BE2C (cell line): ENCODE results near the gene TMEM151A.
A peak's percentile ranks its signal among the peaks of the same experiment; 100 is the strongest.

ENCODE experiments used
- DNase-seq: peaks from one replicate; pipeline ENCODE4 v3.0.0-alpha.2; 2020
- H3K27me3 ChIP-seq: fragments of 250-450 bp; sonication (Bioruptor Pico); 2 replicates; pipeline ENCODE4 v1.5.1; 2020; ENCODE audit warnings: mild to moderate bottlenecking
- H3K36me3 ChIP-seq: fragments of 250-450 bp; sonication (Bioruptor Pico); 2 replicates; pipeline ENCODE4 v1.5.1; 2020; ENCODE audit warnings: mild to moderate bottlenecking
- H3K4me1 ChIP-seq: fragments of 250-450 bp; sonication (Bioruptor Pico); 2 replicates; pipeline ENCODE4 v1.5.1; 2020
- H3K4me3 ChIP-seq: 2 replicates; pipeline ENCODE4 v1.5.1; 2011; ENCODE audit warnings: low read depth, low read length
- H3K9me3 ChIP-seq: fragments of 250-450 bp; sonication (Bioruptor Pico); 2 replicates; pipeline ENCODE4 v1.5.1; 2020
- TF ChIP-seq, protein P1 (sequence below): IDR thresholded peaks from 2 replicates; pipeline ENCODE4 v1.5.1; 2012; ENCODE audit warnings: mild to moderate bottlenecking, low read depth, low read length

The TMEM151A gene

DNA sequence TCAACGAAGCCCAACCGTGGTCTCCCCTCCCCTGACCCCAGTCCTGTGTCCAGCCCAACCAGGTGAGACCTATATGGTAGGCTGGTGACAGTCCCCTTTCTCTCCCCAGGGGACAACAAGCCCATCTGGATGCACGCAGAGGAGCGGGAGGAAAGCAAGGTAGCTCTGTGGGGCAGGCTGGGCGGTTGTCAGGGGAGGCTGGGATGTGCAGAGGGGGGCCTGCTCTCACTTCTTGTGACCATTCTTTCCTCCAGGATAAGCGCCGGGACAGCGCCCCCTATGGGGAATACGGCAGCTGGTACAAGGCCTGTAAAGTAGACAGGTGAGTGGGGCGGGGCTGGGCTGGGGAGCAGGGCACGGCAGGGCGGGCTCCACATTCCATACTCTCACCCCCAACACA is 26.8 kb upstream of the TMEM151A start:
- H3K9me3 ChIP-seq: no peaks in the 10 kb centered on the region

DNA sequence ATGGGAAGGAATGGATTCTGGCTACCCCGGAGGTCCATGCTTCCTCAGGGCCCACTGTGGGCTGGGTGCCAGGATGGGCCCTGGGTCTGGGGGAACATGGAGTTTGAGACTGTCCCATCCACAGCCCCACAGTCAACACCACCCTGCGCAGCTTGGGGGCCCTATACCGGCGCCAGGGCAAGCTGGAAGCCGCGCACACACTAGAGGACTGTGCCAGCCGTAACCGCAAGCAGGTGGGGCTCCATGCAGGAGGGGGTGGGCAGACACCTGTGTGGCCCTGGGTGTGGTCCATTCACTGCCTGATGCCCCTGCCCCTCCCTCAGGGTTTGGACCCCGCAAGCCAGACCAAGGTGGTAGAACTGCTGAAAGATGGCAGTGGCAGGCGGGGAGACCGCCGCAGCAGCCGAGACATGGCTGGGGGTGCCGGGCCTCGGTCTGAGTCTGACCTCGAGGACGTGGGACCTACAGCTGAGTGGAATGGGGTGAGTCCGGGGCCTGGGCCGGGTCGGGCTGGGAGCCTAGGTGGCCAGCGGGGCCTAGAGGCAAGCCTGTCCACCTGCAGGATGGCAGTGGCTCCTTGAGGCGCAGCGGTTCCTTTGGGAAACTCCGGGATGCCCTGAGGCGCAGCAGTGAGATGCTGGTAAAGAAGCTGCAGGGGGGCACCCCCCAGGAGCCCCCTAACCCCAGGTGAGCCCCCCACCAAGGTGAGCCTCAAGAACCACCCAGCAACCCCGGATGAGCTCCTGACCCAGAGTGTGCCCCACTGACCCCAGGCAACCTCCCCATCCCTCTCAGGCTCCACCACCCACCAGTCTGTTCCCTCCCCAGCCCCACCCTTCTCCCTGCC is 25.9 kb upstream of the TMEM151A start:
- H3K36me3 ChIP-seq: peaks cover 11% of the 10 kb centered on the region; the same call in 1 of the 2 replicates
- DNase-seq: no peak
- H3K27me3 ChIP-seq: no peaks in the 10 kb centered on the region
- no peaks in the 10 kb centered on the region; the same call in 1 of the 2 replicates for H3K4me1 ChIP-seq
- H3K9me3 ChIP-seq: no peaks in the 10 kb centered on the region
- TF ChIP-seq, protein P1, sequence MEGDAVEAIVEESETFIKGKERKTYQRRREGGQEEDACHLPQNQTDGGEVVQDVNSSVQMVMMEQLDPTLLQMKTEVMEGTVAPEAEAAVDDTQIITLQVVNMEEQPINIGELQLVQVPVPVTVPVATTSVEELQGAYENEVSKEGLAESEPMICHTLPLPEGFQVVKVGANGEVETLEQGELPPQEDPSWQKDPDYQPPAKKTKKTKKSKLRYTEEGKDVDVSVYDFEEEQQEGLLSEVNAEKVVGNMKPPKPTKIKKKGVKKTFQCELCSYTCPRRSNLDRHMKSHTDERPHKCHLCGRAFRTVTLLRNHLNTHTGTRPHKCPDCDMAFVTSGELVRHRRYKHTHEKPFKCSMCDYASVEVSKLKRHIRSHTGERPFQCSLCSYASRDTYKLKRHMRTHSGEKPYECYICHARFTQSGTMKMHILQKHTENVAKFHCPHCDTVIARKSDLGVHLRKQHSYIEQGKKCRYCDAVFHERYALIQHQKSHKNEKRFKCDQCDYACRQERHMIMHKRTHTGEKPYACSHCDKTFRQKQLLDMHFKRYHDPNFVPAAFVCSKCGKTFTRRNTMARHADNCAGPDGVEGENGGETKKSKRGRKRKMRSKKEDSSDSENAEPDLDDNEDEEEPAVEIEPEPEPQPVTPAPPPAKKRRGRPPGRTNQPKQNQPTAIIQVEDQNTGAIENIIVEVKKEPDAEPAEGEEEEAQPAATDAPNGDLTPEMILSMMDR: no peak
- no peak overlapping the region for H3K4me3 ChIP-seq

More for the DNA sequence above, 26.8 kb upstream of the TMEM151A start:
- 0 out of 2 replicates have a peak, but pooled peaks cover 5% of the 10 kb centered on the region for H3K36me3 ChIP-seq
- TF ChIP-seq, protein P1: peak; percentile 40
- H3K4me3 ChIP-seq: no peak overlapping the region
- H3K4me1 ChIP-seq: no peaks in the 10 kb centered on the region; the same call in 1 of the 2 replicates
- no peaks in the 10 kb centered on the region for H3K27me3 ChIP-seq
- DNase-seq: peak; percentile 54

- H3K36me3 ChIP-seq: peaks cover 11% of the 10 kb centered on the region; the same call in 1 of the 2 replicates
Observed at GRCh38 chr11:66266378-66267038, 25.2 kb upstream of the TMEM151A start.

DNA sequence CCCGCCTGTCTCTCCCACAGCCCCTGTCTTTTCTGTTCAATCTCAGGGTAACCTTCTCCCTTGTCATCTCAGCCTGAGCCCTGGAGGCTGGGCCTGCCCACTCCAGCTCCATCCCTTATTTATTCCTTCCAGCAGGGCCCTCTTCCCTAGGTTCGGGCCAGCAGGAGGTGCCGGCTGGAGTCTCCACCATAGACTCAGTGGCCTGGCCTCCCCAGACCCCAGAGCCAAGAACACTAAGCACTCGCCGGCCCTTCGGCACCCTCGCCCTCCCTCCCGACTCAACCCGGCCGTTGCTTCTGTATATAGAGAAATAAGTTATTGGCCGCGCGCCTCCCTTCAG is 24.7 kb upstream of the TMEM151A start:
- no peak for DNase-seq
- Histone ChIP-seq H3K27me3 (no peaks in the 10 kb centered on the region), H3K36me3 (peaks cover 15% of the 10 kb centered on the region), H3K4me1 (no peaks in the 10 kb centered on the region; the same call in 1 of the 2 replicates), H3K9me3 (no peaks in the 10 kb centered on the region), H3K4me3 (peak overlapping the region; percentile 97)
- TF ChIP-seq, protein P1: no peak

More at GRCh38 chr11:66266378-66267038, 25.2 kb upstream of the TMEM151A start:
- peak overlapping the region; percentile 97 for H3K4me3 ChIP-seq
- H3K27me3 ChIP-seq: no peaks in the 10 kb centered on the region
- H3K4me1 ChIP-seq: no peaks in the 10 kb centered on the region; the same call in 1 of the 2 replicates
- TF ChIP-seq, protein P1: no peak
- no peak for DNase-seq
- no peaks in the 10 kb centered on the region for H3K9me3 ChIP-seq

- H3K9me3 ChIP-seq: no peaks in the 10 kb centered on the region
- peaks cover 17% of the 10 kb centered on the region for H3K36me3 ChIP-seq
- no peaks in the 10 kb centered on the region; the same call in 1 of the 2 replicates for H3K4me1 ChIP-seq
- DNase-seq: peak; percentile 96
- H3K4me3 ChIP-seq: peak overlapping the region; percentile 97
- no peaks in the 10 kb centered on the region for H3K27me3 ChIP-seq
- TF ChIP-seq, protein P1: peak; percentile 29
Observed at GRCh38 chr11:66267379-66268243, 24.1 kb upstream of the TMEM151A start.
